ENCODE measurements around the gene CMC2. TPM values are rescaled to one million over a fixed set of nuclear protein-coding genes. Genes with fewer than 3 reads are reported as not detected.

The CMC2 gene
- total and polyA plus RNA-seq, 2 of the 13 experiments (the other 11 are each of a cell fraction or from before 2014, with no cell fraction given), result 116 to 129 TPM

- TF ChIP-seq HIVEP1 (CRISPR knock-in tag; IDR thresholded peaks at IDR 0.05) (peak; percentile 45; the same call in 1 of the 2 replicates), ZBTB21 (CRISPR knock-in tag; IDR thresholded peaks at IDR 0.05) (no peak), ATF5 (CRISPR knock-in tag; IDR thresholded peaks at IDR 0.05; ENCODE audit: low read depth) (no peak), PTBP1 (IDR thresholded peaks at IDR 0.05; ENCODE audit: low read depth, low read length, poor library complexity, severe bottlenecking) (no peak), ERF (CRISPR knock-in tag; IDR thresholded peaks at IDR 0.05) (peak; percentile 56), ZNF83 (CRISPR knock-in tag; IDR thresholded peaks at IDR 0.05; ENCODE audit: borderline replicate concordance) (no peak), JARID2 (CRISPR knock-in tag; IDR thresholded peaks at IDR 0.05; ENCODE audit: insufficient replicate concordance) (no peak), PRMT3 (CRISPR knock-in tag; IDR thresholded peaks at IDR 0.05; ENCODE audit: borderline replicate concordance, low read depth) (no peak), ZNF670 (CRISPR knock-in tag; IDR thresholded peaks at IDR 0.05; ENCODE audit: borderline replicate concordance) (no peak), ZNF616 (CRISPR knock-in tag; IDR thresholded peaks at IDR 0.05; ENCODE audit: low read depth) (no peak), THAP8 (CRISPR knock-in tag; IDR thresholded peaks at IDR 0.05; ENCODE audit: borderline replicate concordance) (no peak; the same call in 1 of the 2 replicates), ZSCAN25 (CRISPR knock-in tag; IDR thresholded peaks at IDR 0.05) (no peak), BCL3 (CRISPR knock-in tag; IDR thresholded peaks at IDR 0.05) (no peak; the same call in 1 of the 2 replicates), ZNF747 (CRISPR knock-in tag; IDR thresholded peaks at IDR 0.05; ENCODE audit: borderline replicate concordance) (0 out of 2 replicates have a peak, but pooled peaks have one; percentile 24), ZBTB7B (CRISPR knock-in tag; IDR thresholded peaks at IDR 0.05) (peak; percentile 53; the same call in 1 of the 2 replicates)
- TF ChIP-seq, protein P1, sequence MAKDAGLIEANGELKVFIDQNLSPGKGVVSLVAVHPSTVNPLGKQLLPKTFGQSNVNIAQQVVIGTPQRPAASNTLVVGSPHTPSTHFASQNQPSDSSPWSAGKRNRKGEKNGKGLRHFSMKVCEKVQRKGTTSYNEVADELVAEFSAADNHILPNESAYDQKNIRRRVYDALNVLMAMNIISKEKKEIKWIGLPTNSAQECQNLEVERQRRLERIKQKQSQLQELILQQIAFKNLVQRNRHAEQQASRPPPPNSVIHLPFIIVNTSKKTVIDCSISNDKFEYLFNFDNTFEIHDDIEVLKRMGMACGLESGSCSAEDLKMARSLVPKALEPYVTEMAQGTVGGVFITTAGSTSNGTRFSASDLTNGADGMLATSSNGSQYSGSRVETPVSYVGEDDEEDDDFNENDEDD (CRISPR knock-in tag; IDR thresholded peaks at IDR 0.05; ENCODE audit: borderline replicate concordance), result peak; percentile 78; the same call in 1 of the 2 replicates
- TF ChIP-seq, protein P2, sequence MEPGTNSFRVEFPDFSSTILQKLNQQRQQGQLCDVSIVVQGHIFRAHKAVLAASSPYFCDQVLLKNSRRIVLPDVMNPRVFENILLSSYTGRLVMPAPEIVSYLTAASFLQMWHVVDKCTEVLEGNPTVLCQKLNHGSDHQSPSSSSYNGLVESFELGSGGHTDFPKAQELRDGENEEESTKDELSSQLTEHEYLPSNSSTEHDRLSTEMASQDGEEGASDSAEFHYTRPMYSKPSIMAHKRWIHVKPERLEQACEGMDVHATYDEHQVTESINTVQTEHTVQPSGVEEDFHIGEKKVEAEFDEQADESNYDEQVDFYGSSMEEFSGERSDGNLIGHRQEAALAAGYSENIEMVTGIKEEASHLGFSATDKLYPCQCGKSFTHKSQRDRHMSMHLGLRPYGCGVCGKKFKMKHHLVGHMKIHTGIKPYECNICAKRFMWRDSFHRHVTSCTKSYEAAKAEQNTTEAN (CRISPR knock-in tag; conservative IDR thresholded peaks at IDR 0.05), result peak; percentile 63; the same call in 1 of the 2 replicates
- TF ChIP-seq, protein P3, sequence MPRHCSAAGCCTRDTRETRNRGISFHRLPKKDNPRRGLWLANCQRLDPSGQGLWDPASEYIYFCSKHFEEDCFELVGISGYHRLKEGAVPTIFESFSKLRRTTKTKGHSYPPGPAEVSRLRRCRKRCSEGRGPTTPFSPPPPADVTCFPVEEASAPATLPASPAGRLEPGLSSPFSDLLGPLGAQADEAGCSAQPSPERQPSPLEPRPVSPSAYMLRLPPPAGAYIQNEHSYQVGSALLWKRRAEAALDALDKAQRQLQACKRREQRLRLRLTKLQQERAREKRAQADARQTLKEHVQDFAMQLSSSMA (CRISPR knock-in tag; IDR thresholded peaks at IDR 0.05), result peak; percentile 86; the same call in 1 of the 2 replicates
Measured at GRCh38 chr16:80931801-80932707, 74.6 kb downstream of the CMC2 start (continued).
